GM18519 (cell line): ENCODE results near the gene CYB5D1.

Experiments
- ATAC-seq: cut with Tn5 transposase; IDR thresholded peaks from one replicate; pipeline ENCODE4 v1.9.1; 2021; ENCODE audit warnings: mild to moderate bottlenecking, moderate library complexity; ENCODE audit not compliant: unreplicated experiment, low FRiP score

The CYB5D1 gene

DNA sequence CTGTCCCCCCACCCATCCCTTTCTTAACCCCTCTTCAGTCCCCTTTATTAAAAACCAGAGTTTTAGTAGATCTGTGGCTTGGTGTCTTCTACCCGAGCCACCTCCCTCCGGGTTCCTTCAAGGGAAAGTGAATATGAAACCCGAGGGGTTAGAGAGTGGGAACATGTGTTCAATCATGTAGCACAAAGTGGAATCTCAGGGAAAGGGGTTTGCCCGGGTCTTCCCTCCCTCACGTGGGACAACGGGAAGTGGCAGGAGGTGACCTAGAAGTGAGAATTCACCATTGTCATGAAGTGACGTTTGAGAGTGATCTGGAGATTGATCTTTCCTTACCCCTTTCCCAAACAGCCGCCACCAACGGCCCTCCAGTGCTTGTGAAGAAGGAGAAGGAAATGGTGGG, 53.3 kb downstream of the CYB5D1 start:
- ATAC-seq, result no peak
